GM12875 (cell line): ENCODE results near the gene ABCA7.

ENCODE experiments used
- H3K4me3 ChIP-seq: one replicate; pipeline ENCODE4 v1.5.1; 2011; ENCODE audit warnings: low read depth, low read length, control low read depth
- CTCF ChIP-seq: IDR thresholded peaks from 2 replicates; pipeline ENCODE4 v1.5.1; 2011; ENCODE audit warnings: low read depth, mild to moderate bottlenecking, control low read depth, inconsistent platforms, low read length, moderate library complexity, borderline replicate concordance; ENCODE audit not compliant: insufficient read depth

Gene ABCA7

GRCh38 chr19:1079566-1080111 is 39.7 kb downstream of the ABCA7 start:
- H3K4me3 ChIP-seq: no peak overlapping the region
- TF ChIP-seq CTCF: no peak

- no peak overlapping the region for H3K4me3 ChIP-seq
- no peak for TF ChIP-seq CTCF
These were observed 40.7 kb downstream of the ABCA7 start for GRCh38 chr19:1080360-1081161.

GRCh38 chr19:1081301-1082164 is 41.6 kb downstream of the ABCA7 start:
- no peak overlapping the region for H3K4me3 ChIP-seq
- TF ChIP-seq CTCF: no peak

- no peak for TF ChIP-seq CTCF
- no peak overlapping the region for H3K4me3 ChIP-seq
These were observed 42.4 kb downstream of the ABCA7 start for GRCh38 chr19:1082165-1082927.

GRCh38 chr19:1082928-1083816 is 43.3 kb downstream of the ABCA7 start:
- no peak overlapping the region for H3K4me3 ChIP-seq
- no peak for TF ChIP-seq CTCF
